ENCODE measurements around the gene LPCAT1.

GRCh38 chr5:1442222-1443145 is 81.3 kb downstream of the LPCAT1 start:
- TF ChIP-seq POLR2A (IDR thresholded peaks at IDR 0.05) (no peak), EP300 (IDR thresholded peaks at IDR 0.05) (no peak), POLR2AphosphoS5 (IDR thresholded peaks at IDR 0.05) (no peak)

All from stomach (tissue), 4 donors.